ENCODE data around the gene PSEN1. TPM values are rescaled to one million over a fixed set of nuclear protein-coding genes. Genes with fewer than 3 reads are reported as not detected.

PSEN1 gene
- total RNA-seq, 1 donor from 2014 or later, result 58.6 TPM

DNA sequence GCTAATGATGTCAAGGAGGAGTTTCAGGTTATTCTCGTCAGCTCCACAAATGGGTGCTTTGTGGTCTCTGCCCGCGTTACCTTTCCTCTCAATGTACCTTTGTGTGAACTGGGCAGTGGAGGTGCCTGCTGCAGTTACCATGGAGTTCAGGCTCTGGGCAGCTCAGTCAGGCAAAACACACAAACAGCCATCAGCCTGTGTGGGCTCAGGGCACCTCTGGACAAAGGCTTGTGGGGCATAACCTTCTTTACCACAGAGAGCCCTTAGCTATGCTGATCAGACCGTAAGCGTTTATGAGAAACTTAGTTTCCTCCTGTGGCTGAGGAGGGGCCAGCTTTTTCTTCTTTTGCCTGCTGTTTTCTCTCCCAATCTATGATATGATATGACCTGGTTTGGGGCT lies 84.3 kb downstream of the PSEN1 start:
- peaks cover 26% of the 10 kb centered on the region for H3K36me3 Mint-ChIP-seq (ENCODE audit: low read depth)
- H3K9me3 Mint-ChIP-seq (ENCODE audit: low read depth), result no peaks in the 10 kb centered on the region
- TF ChIP-seq, protein P1, sequence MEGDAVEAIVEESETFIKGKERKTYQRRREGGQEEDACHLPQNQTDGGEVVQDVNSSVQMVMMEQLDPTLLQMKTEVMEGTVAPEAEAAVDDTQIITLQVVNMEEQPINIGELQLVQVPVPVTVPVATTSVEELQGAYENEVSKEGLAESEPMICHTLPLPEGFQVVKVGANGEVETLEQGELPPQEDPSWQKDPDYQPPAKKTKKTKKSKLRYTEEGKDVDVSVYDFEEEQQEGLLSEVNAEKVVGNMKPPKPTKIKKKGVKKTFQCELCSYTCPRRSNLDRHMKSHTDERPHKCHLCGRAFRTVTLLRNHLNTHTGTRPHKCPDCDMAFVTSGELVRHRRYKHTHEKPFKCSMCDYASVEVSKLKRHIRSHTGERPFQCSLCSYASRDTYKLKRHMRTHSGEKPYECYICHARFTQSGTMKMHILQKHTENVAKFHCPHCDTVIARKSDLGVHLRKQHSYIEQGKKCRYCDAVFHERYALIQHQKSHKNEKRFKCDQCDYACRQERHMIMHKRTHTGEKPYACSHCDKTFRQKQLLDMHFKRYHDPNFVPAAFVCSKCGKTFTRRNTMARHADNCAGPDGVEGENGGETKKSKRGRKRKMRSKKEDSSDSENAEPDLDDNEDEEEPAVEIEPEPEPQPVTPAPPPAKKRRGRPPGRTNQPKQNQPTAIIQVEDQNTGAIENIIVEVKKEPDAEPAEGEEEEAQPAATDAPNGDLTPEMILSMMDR (IDR thresholded peaks at IDR 0.05), result no peak
- H3K4me3 Mint-ChIP-seq (ENCODE audit: unreplicated experiment), result no peak overlapping the region
- H3K27ac Mint-ChIP-seq (ENCODE audit: unreplicated experiment), result no peak overlapping the region
- peaks cover 25% of the 10 kb centered on the region for H3K4me1 Mint-ChIP-seq (ENCODE audit: low read depth)
- DNase-seq (ENCODE audit: low spot score), result no peak
- H3K27me3 Mint-ChIP-seq (ENCODE audit: low read depth), result no peaks in the 10 kb centered on the region

DNA sequence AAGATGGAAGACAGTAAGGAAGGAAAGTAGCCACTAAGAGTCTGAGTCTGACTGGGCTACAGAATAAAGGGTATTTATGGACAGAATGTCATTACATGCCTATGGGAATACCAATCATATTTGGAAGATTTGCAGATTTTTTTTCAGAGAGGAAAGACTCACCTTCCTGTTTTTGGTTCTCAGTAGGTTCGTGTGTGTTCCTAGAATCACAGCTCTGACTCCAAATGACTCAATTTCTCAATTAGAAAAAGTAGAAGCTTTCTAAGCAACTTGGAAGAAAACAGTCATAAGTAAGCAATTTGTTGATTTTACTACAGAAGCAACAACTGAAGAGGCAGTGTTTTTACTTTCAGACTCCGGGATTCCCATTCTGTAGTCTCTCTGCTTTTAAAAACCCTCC lies 85.6 kb downstream of the PSEN1 start:
- Mint-ChIP-seq H3K4me3 (ENCODE audit: unreplicated experiment) (no peak overlapping the region), H3K4me1 (ENCODE audit: low read depth) (peaks cover 29% of the 10 kb centered on the region), H3K36me3 (ENCODE audit: low read depth) (peaks cover 24% of the 10 kb centered on the region), H3K9me3 (ENCODE audit: low read depth) (no peaks in the 10 kb centered on the region), H3K27me3 (ENCODE audit: low read depth) (no peaks in the 10 kb centered on the region), H3K27ac (ENCODE audit: unreplicated experiment) (peak overlapping the region; percentile 30)
- TF ChIP-seq, protein P1 (IDR thresholded peaks at IDR 0.05), result no peak
- no peak for DNase-seq (ENCODE audit: low spot score)

DNA sequence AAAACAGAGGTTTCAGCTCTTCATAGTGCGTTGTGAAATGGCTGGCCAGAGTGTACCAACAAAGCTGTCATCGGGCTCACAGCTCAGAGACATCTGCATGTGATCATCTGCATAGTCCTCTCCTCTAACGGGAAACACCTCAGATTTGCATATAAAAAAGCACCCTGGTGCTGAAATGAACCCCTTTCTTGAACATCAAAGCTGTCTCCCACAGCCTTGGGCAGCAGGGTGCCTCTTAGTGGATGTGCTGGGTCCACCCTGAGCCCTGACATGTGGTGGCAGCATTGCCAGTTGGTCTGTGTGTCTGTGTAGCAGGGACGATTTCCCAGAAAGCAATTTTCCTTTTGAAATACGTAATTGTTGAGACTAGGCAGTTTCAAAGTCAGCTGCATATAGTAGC lies 86.7 kb downstream of the PSEN1 start:
- TF ChIP-seq, protein P1 (IDR thresholded peaks at IDR 0.05), result no peak
- H3K9me3 Mint-ChIP-seq (ENCODE audit: low read depth), result no peaks in the 10 kb centered on the region

DNA sequence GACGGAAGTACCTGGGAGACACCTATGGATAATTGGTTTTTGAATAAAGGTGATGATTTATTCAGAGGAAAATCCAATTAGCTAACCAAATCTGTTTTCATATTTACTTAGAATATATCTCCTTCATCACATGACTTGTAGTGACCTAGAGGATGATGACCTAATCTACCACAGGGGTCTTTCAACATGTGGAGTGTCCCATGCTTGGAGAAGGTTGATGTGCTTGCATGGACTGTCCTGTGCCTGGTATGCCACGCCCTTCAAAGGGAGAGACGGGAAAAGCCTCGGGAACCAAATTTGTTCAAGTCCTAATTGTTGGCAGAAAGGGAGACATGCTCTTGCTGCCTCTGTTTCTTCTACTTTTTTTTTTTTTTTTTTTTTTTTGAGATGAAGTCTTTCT lies 89.2 kb downstream of the PSEN1 start:
- H3K4me1 Mint-ChIP-seq (ENCODE audit: low read depth), result peaks cover 51% of the 10 kb centered on the region
- no peak for DNase-seq (ENCODE audit: low spot score)
- peaks cover 7% of the 10 kb centered on the region for H3K36me3 Mint-ChIP-seq (ENCODE audit: low read depth)
- TF ChIP-seq, protein P1 (IDR thresholded peaks at IDR 0.05), result no peak
- H3K27ac Mint-ChIP-seq (ENCODE audit: unreplicated experiment), result no peak overlapping the region
- no peaks in the 10 kb centered on the region for H3K27me3 Mint-ChIP-seq (ENCODE audit: low read depth)
- no peaks in the 10 kb centered on the region for H3K9me3 Mint-ChIP-seq (ENCODE audit: low read depth)
- H3K4me3 Mint-ChIP-seq (ENCODE audit: unreplicated experiment), result no peak overlapping the region

More for the DNA sequence above, 86.7 kb downstream of the PSEN1 start:
- H3K4me3 Mint-ChIP-seq (ENCODE audit: unreplicated experiment), result no peak overlapping the region
- DNase-seq (ENCODE audit: low spot score), result no peak
- peaks cover 37% of the 10 kb centered on the region for H3K4me1 Mint-ChIP-seq (ENCODE audit: low read depth)
- H3K27ac Mint-ChIP-seq (ENCODE audit: unreplicated experiment), result no peak overlapping the region
- H3K36me3 Mint-ChIP-seq (ENCODE audit: low read depth), result peaks cover 23% of the 10 kb centered on the region
- H3K27me3 Mint-ChIP-seq (ENCODE audit: low read depth), result no peaks in the 10 kb centered on the region

DNA sequence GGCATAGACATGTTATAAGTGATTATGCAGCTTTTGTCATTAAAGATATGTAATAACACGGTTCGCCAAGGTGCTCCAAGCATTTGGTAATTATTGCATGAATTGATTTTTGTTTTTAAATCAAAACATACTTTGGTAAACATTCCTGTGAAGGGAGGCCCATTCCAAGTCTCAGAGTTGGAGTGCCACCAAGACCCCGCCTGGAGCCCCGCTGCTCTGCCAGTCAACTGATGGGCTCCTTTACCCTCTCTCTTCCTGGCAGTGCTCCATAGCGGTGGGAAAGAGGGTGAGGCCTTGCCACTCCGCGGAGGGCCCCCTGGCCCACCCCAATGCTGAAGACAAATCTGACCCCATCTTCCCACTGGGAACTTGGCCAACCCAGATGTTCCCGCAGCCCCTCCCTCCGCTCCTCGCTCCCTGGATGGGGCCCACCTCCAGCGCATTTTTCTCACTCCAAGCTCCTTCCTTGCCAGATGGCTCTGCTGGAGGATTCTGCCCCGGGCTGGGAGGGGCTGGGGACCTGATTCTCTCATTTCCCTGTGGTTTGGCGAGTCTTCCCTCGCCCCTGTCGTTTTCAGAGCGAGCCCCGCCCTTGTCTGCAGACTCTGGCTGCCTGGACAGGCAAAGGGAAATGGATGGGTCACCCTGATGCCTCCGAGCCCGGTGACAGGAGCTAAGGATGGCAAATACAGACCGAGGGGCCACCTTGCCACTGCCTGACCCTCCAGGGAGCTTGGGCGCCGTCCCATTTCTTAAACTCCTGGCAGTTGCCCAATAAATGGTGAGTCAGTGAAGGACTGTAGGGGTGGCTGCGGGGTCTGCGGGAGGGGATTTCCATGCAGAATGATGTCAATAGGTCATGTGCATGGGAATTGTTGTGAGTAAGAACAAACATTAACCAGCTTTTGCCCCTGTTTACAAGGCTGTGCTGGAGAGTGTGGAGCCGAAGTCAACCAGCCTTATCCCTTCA lies 91.8 kb downstream of the PSEN1 start:
- Mint-ChIP-seq H3K4me1 (ENCODE audit: low read depth) (peaks cover 39% of the 10 kb centered on the region), H3K36me3 (ENCODE audit: low read depth) (peaks cover 6% of the 10 kb centered on the region), H3K27ac (ENCODE audit: unreplicated experiment) (peak overlapping the region; percentile 93), H3K4me3 (ENCODE audit: unreplicated experiment) (peak overlapping the region; percentile 17), H3K9me3 (ENCODE audit: low read depth) (no peaks in the 10 kb centered on the region), H3K27me3 (ENCODE audit: low read depth) (no peaks in the 10 kb centered on the region)
- no peak for DNase-seq (ENCODE audit: low spot score)
- TF ChIP-seq, protein P1 (IDR thresholded peaks at IDR 0.05), result no peak
